Endothelial cell of umbilical vein (primary cell): Measurements from ENCODE around the gene KIN. TPM values are rescaled to one million over a fixed set of nuclear protein-coding genes. Genes with fewer than 3 reads are reported as not detected.

Experiments
- BruUV-seq: library from RNA; stranded (reverse); fragments of 400-500 nt; replicated peaks from 2 replicates; lab custom pipeline; 2021; lab: Mats Ljungman, UMichigan
- CTCF ChIA-PET: fragments of 300-600, 350-600 bp; sonication (Branson Sonifier 250); formaldehyde crosslinking; loops from one replicate; lab custom pipeline; 2021; ENCODE audit warnings: antibody characterized with exemption, inconsistent platforms; lab: Charles Lee
- POLR2A ChIA-PET: fragments of 300-600, 350-600 bp; sonication (Branson Sonifier 250); formaldehyde crosslinking; loops from one replicate; lab custom pipeline; 2021; ENCODE audit warnings: antibody characterized with exemption, inconsistent platforms; lab: Charles Lee
- DNase-seq: peaks from one replicate; pipeline ENCODE4 v3.0.0-alpha.2; 2011; ENCODE audit warnings: low read depth, low spot score
- FAIRE-seq: peaks from 2 replicates; lab custom pipeline; 2011; peaks lifted over from hg19 to GRCh38; lab: Jason Lieb, UNC
- H2AFZ ChIP-seq: 2 replicates; pipeline ENCODE4 v1.6.0; 2012; ENCODE audit warnings: low read depth, low read length, control low read depth, inconsistent platforms
- H3K27ac ChIP-seq: 2 replicates; pipeline ENCODE4 v1.5.1; 2011; ENCODE audit warnings: low read depth, mild to moderate bottlenecking, control low read depth, low read length, moderate library complexity; ENCODE audit not compliant: insufficient read depth
- H3K27me3 ChIP-seq, 2 experiments: 2 replicates each; pipeline versions ENCODE4 v1.6.0 to v1.6.1; 2011; ENCODE audit warnings: low read length in 2 of 2, mixed read lengths in 1 of 2; ENCODE audit not compliant: control insufficient read depth in 2 of 2, insufficient read depth in 2 of 2
- H3K36me3 ChIP-seq, 2 experiments: 2 replicates in 1 of 2; 3 replicates in 1 of 2; pipeline ENCODE4 v1.5.1; 2011; ENCODE audit warnings: low read length in 2 of 2, mild to moderate bottlenecking in 1 of 2, moderate library complexity in 1 of 2; ENCODE audit not compliant: control insufficient read depth in 2 of 2, insufficient read depth in 2 of 2; ENCODE audit errors: extremely low read depth in 1 of 2
- H3K4me1 ChIP-seq: 3 replicates; pipeline ENCODE4 v1.5.1; 2011; ENCODE audit warnings: mild to moderate bottlenecking, low read length; ENCODE audit not compliant: control insufficient read depth, insufficient read depth; ENCODE audit errors: extremely low read depth
- H3K4me2 ChIP-seq: 2 replicates; pipeline ENCODE4 v1.6.1; 2011; ENCODE audit warnings: low read length, control low read depth, mixed read lengths; ENCODE audit not compliant: insufficient read depth
- H3K4me3 ChIP-seq, 3 experiments: fragments of 200-600 bp in 1 of 3; sonication (generic), shearing (Covaris generic) in 1 of 3; replicated peaks in 1 of 3; 2 replicates each; pipeline ENCODE4 v1.5.1; 2011 to 2016; ENCODE audit warnings: control low read depth in 3 of 3, low read length in 3 of 3, mild to moderate bottlenecking in 2 of 3, inconsistent platforms in 1 of 3, low read depth in 1 of 3, moderate library complexity in 1 of 3; ENCODE audit not compliant: insufficient read depth in 1 of 3
- H3K79me2 ChIP-seq: 2 replicates; pipeline ENCODE4 v1.6.0; 2012; ENCODE audit warnings: low read length, inconsistent platforms; ENCODE audit not compliant: control insufficient read depth, insufficient read depth
- H3K9ac ChIP-seq: replicated peaks from 2 replicates; pipeline ENCODE3; 2011; ENCODE audit warnings: low read length, control low read depth; ENCODE audit not compliant: insufficient read depth; ENCODE audit errors: extremely low read depth
- H3K9me1 ChIP-seq: replicated peaks from 3 replicates; pipeline ENCODE4 v1.6.0; 2011; ENCODE audit warnings: mild to moderate bottlenecking, low read length; ENCODE audit not compliant: control insufficient read depth, insufficient read depth; ENCODE audit errors: extremely low read depth
- H3K9me3 ChIP-seq: replicated peaks from 2 replicates; pipeline ENCODE4 v1.5.1; 2012; ENCODE audit warnings: low read length, inconsistent platforms; ENCODE audit not compliant: control insufficient read depth, insufficient read depth
- H4K20me1 ChIP-seq: replicated peaks from 2 replicates; pipeline ENCODE3; 2011; ENCODE audit warnings: mild to moderate bottlenecking, low read length; ENCODE audit not compliant: control insufficient read depth, insufficient read depth; ENCODE audit errors: extremely low read depth
- EZH2 ChIP-seq: IDR thresholded peaks from 2 replicates; pipeline ENCODE4 v1.6.1; 2012; ENCODE audit warnings: borderline replicate concordance, low read depth, mild to moderate bottlenecking, moderate library complexity, low read length, inconsistent platforms; ENCODE audit not compliant: severe bottlenecking
- FOS ChIP-seq: IDR thresholded peaks from 2 replicates; pipeline ENCODE4 v1.6.1; 2011; ENCODE audit warnings: mild to moderate bottlenecking, low read length, moderate library complexity, borderline replicate concordance; ENCODE audit not compliant: insufficient read depth
- GATA2 ChIP-seq: IDR thresholded peaks from 2 replicates; pipeline ENCODE4 v1.7.0; 2011; ENCODE audit warnings: low read depth, mild to moderate bottlenecking, moderate library complexity, mixed read lengths, low read length; ENCODE audit not compliant: insufficient read length, insufficient read depth
- JUN ChIP-seq: IDR thresholded peaks from 2 replicates; pipeline ENCODE4 v1.6.1; 2011; ENCODE audit warnings: borderline replicate concordance, low read depth; ENCODE audit not compliant: insufficient read length, insufficient read depth
- MYC ChIP-seq: IDR thresholded peaks from one replicate; pipeline ENCODE4 v1.6.1; 2011; ENCODE audit warnings: mild to moderate bottlenecking, low read depth, low read length
- POLR2A ChIP-seq: IDR thresholded peaks from 2 replicates; pipeline ENCODE4 v1.6.1; 2012; ENCODE audit warnings: low read depth, mild to moderate bottlenecking, control low read depth, low read length
- POLR2AphosphoS5 ChIP-seq: IDR thresholded peaks from 2 replicates; pipeline ENCODE4 v1.6.1; 2012; ENCODE audit warnings: low read depth, mild to moderate bottlenecking, control low read depth, low read length, moderate library complexity; ENCODE audit not compliant: insufficient read depth
- dilution Hi-C: fragments of 300-500 bp; cut with MboI; formaldehyde crosslinking; loops from one replicate; pipeline ENCODE4 v1.15.0; 2019; ENCODE audit warnings: low sequenced_read_pairs; ENCODE audit not compliant: extremely low pct_ligation_motif_present
- intact Hi-C: fragments of 100-400 bp; cut with micrococcal nuclease; formaldehyde crosslinking; loops from one replicate; pipeline ENCODE4 v1.10.0; 2022
- polyA plus RNA-seq, 4 experiments: library from polyadenylated mRNA; depleted of rRNA in 3 of 4; stranded (reverse) in 3 of 4; unstranded in 1 of 4; fragments of >200 nt; gene quantifications; 2 replicates each; pipeline versions ENCODE4 v1.2.1 to v1.2.3, GENCODE V29; 2011 to 2012; ENCODE audit warnings: missing spikeins in 1 of 4
- total RNA-seq: library from RNA; stranded (reverse); gene quantifications from 2 replicates; pipeline ENCODE4 v1.2.3, GENCODE V29; 2021
- TF ChIP-seq, protein P1 (sequence below): IDR thresholded peaks from 2 replicates; pipeline ENCODE4 v1.6.1; 2011; ENCODE audit not compliant: insufficient read depth, insufficient read length
- TF ChIP-seq, protein P2 (sequence below), 2 donors: IDR thresholded peaks; 1 replicate in 1 of 2; 2 replicates in 1 of 2; pipeline ENCODE4 v1.5.1; 2011; ENCODE audit warnings: low read length in 2 of 2, mild to moderate bottlenecking in 2 of 2, moderate library complexity in 2 of 2, control low read depth in 1 of 2, inconsistent platforms in 1 of 2, low read depth in 1 of 2; ENCODE audit not compliant: insufficient read depth in 1 of 2; ENCODE audit errors: extremely low read depth in 1 of 2

Gene KIN
- total and polyA plus RNA-seq, 2 donors (not counting 3 experiments of a cell fraction or from before 2014, with no cell fraction given), result 2.6 to 14.4 TPM

DNA sequence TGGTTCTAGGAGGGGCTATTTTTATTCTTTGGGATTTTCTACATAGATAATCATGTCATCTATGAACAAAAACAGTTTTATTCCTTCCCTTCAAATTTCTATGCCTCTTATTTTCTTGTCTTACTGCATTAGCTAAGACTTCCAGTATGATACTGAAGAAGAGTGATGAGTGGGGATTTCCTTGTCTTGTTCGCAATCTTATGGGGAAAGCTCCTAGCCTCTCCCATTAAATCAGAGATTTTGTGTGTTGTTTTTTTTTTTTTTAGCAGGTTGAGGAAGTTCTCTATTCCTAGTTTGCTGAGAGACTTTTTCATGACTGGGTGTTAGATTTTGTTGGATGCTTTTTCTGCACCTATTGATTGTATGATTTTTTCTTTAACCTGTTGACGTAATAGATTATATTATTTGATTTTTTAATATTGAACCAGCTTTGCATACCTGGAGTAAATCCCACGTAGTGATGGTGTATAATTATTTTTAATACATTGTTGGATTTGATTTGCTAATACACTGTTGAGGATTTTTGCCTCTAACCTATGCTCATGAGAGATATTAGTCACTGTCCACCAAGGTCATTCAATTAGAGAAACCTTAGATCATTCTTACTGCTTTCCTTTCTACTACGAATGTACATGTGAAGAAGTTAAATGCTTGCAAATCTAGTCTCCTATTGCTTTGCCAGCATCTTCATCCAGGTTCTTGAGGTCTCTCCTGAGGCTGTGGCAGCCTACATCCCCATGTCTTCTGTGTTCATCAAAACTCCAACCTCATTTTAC is 6.6 kb upstream of the KIN start:
- no peak overlapping the region for H3K27ac ChIP-seq
- H3K79me2 ChIP-seq, result peaks cover 70% of the 10 kb centered on the region
- FAIRE-seq (no peak), DNase-seq (no peak)
- H3K4me1 ChIP-seq, result peaks cover 24% of the 10 kb centered on the region
- peaks cover 0 to 5% of the 10 kb centered on the region in 2 experiments for H3K36me3 ChIP-seq
- H3K4me3 ChIP-seq, result no peak overlapping the region
- TF ChIP-seq FOS (no peak), POLR2AphosphoS5 (no peak), JUN (no peak), EZH2 (no peak)
- ChIA-PET CTCF (no interaction called here), POLR2A (no interaction called here)
- H2AFZ ChIP-seq, result no peak overlapping the region
- peaks cover 2% of the 10 kb centered on the region for H4K20me1 ChIP-seq
- H3K9ac ChIP-seq, result no peak overlapping the region
- H3K9me1 ChIP-seq, result no peaks in the 10 kb centered on the region
- no peak overlapping the region for H3K4me2 ChIP-seq
- no peaks in the 10 kb centered on the region for H3K9me3 ChIP-seq
- dilution Hi-C loops, result no loop called here
- H3K27me3 ChIP-seq, result no peaks in the 10 kb centered on the region
- intact Hi-C loops, result no loop called here
- BruUV-seq, result no TSS peak

DNA sequence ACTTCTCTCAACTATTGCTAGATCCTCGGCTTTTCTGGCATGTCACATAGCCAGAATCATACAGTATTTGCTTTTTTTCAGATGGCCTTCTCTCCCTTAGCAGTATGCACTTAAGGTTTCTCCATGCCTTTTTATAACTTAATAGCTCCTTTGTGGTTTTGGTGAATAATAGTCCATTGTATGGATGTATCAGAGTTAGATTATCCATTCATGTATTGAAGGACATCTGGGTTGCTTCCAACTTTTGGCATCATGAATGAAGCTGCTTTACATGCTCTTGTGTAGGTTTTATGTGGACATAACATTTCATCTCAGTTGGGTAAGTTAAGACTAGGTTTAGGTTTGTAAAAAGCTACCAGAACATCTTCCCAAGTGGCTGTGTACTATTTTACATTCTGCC is 4.7 kb upstream of the KIN start:
- BruUV-seq, result no TSS peak

More for the DNA sequence above, 4.7 kb upstream of the KIN start:
- H3K9ac ChIP-seq, result no peak overlapping the region
- DNase-seq (no peak), FAIRE-seq (no peak)
- H3K36me3 ChIP-seq, result peaks cover 0 to 2% of the 10 kb centered on the region in 2 experiments
- H2AFZ ChIP-seq, result no peak overlapping the region
- CTCF ChIA-PET, result interaction anchor here (1.7 kb wide), 1 partner anchor 26 kb away, joined by 6 read pairs; the partner anchor contains the start of gene TAF3
- intact Hi-C loops (no loop called here), dilution Hi-C loops (no loop called here)
- H3K27ac ChIP-seq, result no peak overlapping the region
- H3K9me1 ChIP-seq, result no peaks in the 10 kb centered on the region
- H3K27me3 ChIP-seq, result no peaks in the 10 kb centered on the region
- no peak overlapping the region for H3K4me3 ChIP-seq
- H3K79me2 ChIP-seq, result peaks cover 84% of the 10 kb centered on the region
- H4K20me1 ChIP-seq, result peaks cover 3% of the 10 kb centered on the region
- peaks cover 25% of the 10 kb centered on the region for H3K4me1 ChIP-seq
- TF ChIP-seq GATA2 (no peak), MYC (no peak), POLR2A (no peak), EZH2 (no peak), POLR2AphosphoS5 (no peak), JUN (no peak), FOS (no peak)
- TF ChIP-seq, protein P1, sequence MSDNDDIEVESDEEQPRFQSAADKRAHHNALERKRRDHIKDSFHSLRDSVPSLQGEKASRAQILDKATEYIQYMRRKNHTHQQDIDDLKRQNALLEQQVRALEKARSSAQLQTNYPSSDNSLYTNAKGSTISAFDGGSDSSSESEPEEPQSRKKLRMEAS, result no peak
- TF ChIP-seq, protein P2, sequence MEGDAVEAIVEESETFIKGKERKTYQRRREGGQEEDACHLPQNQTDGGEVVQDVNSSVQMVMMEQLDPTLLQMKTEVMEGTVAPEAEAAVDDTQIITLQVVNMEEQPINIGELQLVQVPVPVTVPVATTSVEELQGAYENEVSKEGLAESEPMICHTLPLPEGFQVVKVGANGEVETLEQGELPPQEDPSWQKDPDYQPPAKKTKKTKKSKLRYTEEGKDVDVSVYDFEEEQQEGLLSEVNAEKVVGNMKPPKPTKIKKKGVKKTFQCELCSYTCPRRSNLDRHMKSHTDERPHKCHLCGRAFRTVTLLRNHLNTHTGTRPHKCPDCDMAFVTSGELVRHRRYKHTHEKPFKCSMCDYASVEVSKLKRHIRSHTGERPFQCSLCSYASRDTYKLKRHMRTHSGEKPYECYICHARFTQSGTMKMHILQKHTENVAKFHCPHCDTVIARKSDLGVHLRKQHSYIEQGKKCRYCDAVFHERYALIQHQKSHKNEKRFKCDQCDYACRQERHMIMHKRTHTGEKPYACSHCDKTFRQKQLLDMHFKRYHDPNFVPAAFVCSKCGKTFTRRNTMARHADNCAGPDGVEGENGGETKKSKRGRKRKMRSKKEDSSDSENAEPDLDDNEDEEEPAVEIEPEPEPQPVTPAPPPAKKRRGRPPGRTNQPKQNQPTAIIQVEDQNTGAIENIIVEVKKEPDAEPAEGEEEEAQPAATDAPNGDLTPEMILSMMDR (IDR thresholded peaks at IDR 0.05; ENCODE audit: extremely low read depth in 1 of 2, insufficient read depth in 1 of 2, low read depth in 1 of 2, low read length in 2 of 2), result no peak
- POLR2A ChIA-PET, result no interaction called here
- H3K4me2 ChIP-seq, result no peak overlapping the region
- H3K9me3 ChIP-seq, result no peaks in the 10 kb centered on the region
